B cell (primary cell): ENCODE measurements around the gene WFDC1.

Experiments
- EZH2 ChIP-seq: IDR thresholded peaks from 2 replicates; pipeline ENCODE4 v1.6.1; 2012; ENCODE audit warnings: borderline replicate concordance, low read depth, mild to moderate bottlenecking, moderate library complexity, low read length; ENCODE audit not compliant: insufficient read depth, poor library complexity, severe bottlenecking
- TF ChIP-seq, protein P1 (sequence below): fragments of 200-600 bp; IDR thresholded peaks from one replicate; pipeline ENCODE4 v1.8.0; 2022; ENCODE audit warnings: antibody characterized with exemption, mild to moderate bottlenecking

GRCh38 chr16:84371553-84371865 lies 76.8 kb downstream of the WFDC1 start:
- TF ChIP-seq, protein P1, sequence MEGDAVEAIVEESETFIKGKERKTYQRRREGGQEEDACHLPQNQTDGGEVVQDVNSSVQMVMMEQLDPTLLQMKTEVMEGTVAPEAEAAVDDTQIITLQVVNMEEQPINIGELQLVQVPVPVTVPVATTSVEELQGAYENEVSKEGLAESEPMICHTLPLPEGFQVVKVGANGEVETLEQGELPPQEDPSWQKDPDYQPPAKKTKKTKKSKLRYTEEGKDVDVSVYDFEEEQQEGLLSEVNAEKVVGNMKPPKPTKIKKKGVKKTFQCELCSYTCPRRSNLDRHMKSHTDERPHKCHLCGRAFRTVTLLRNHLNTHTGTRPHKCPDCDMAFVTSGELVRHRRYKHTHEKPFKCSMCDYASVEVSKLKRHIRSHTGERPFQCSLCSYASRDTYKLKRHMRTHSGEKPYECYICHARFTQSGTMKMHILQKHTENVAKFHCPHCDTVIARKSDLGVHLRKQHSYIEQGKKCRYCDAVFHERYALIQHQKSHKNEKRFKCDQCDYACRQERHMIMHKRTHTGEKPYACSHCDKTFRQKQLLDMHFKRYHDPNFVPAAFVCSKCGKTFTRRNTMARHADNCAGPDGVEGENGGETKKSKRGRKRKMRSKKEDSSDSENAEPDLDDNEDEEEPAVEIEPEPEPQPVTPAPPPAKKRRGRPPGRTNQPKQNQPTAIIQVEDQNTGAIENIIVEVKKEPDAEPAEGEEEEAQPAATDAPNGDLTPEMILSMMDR: no peak
- TF ChIP-seq EZH2: no peak
